Gastroesophageal sphincter (tissue), 4 donors: ENCODE measurements around the gene MB21D2. TPM values are rescaled to one million over a fixed set of nuclear protein-coding genes. Genes with fewer than 3 reads are reported as not detected.
A peak's percentile ranks its signal among the peaks of the same experiment; 100 is the strongest.

Experiments used
- ATAC-seq: fragments of 150-250 bp; one replicate; pipeline ENCODE4 v1.9.1; 2016; ENCODE audit warnings: mild to moderate bottlenecking, moderate library complexity
- H3K27ac ChIP-seq, 4 donors: fragments of 200-600 bp; sonication (generic) in 3 of 4; 1 replicate in 3 of 4; 2 replicates in 1 of 4; pipeline ENCODE4 v1.5.1; 2016 to 2019
- H3K27me3 ChIP-seq: fragments of 200-600 bp; sonication (generic); one replicate; pipeline ENCODE4 v1.5.1; 2019
- H3K36me3 ChIP-seq, 2 donors: fragments of 200-600 bp; sonication (generic); one replicate each; pipeline ENCODE4 v1.5.1; 2019; ENCODE audit warnings: control low read depth in 1 of 2
- H3K4me1 ChIP-seq, 3 donors: fragments of 200-600 bp; sonication (generic); 1 replicate in 2 of 3; 2 replicates in 1 of 3; pipeline ENCODE4 v1.5.1; 2016 to 2019; ENCODE audit warnings: control low read depth in 2 of 3
- H3K4me3 ChIP-seq, 2 donors: fragments of 200-600 bp; sonication (generic); one replicate each; pipeline ENCODE4 v1.5.1; 2019; ENCODE audit warnings: mild to moderate bottlenecking in 1 of 2, moderate library complexity in 1 of 2
- H3K9me3 ChIP-seq, 3 donors: fragments of 200-600 bp; sonication (generic); one replicate each; pipeline ENCODE4 v1.5.1; 2017 to 2019; ENCODE audit warnings: control low read depth in 2 of 3
- CTCF ChIP-seq, 4 experiments: fragments of 200-600 bp in 2 of 4; fragments of 450-650 bp in 2 of 4; sonication (generic) in 1 of 4; IDR thresholded peaks; one replicate each; pipeline ENCODE4 v1.5.1; 2017 to 2019; ENCODE audit warnings: antibody characterized with exemption in 4 of 4, mild to moderate bottlenecking in 2 of 4, moderate library complexity in 2 of 4
- EP300 ChIP-seq: sonication (generic); formaldehyde crosslinking; IDR thresholded peaks from one replicate; pipeline ENCODE4 v1.6.1; 2017; ENCODE audit warnings: antibody characterized with exemption, mild to moderate bottlenecking
- POLR2A ChIP-seq, 2 donors: fragments of 450-650 bp; IDR thresholded peaks; one replicate each; pipeline ENCODE4 v1.6.1; 2017; ENCODE audit warnings: antibody characterized with exemption in 2 of 2, mild to moderate bottlenecking in 2 of 2, moderate library complexity in 1 of 2
- POLR2AphosphoS5 ChIP-seq: sonication (generic); formaldehyde crosslinking; IDR thresholded peaks from one replicate; pipeline ENCODE4 v1.6.1; 2017; ENCODE audit warnings: antibody characterized with exemption
- whole genome bisulfite sequencing, 2 donors: methylation state at CpG; one replicate each; pipeline ENCODE4 v1.1.5; 2018; ENCODE audit warnings: low coverage in 1 of 2; 5-methylcytosine and 5-hydroxymethylcytosine counted together
- total RNA-seq, 4 donors: library from RNA; depleted of rRNA; stranded (reverse); fragments of >200 nt; gene quantifications; one replicate each; pipeline ENCODE4 v1.1.0, GENCODE V29; 2016

Gene MB21D2
- total RNA-seq, 4 donors from 2014 or later, result 7.0 to 11.5 (median 9.3) TPM

GRCh38 chr3:192880313-192880712 lies 37.3 kb downstream of the MB21D2 start:
- 79% methylated on average over 5 of the region's 6 CpGs; no CpG with 5 or more reads in 1 of the 2 donors for WGBS, 2 donors
- Histone ChIP-seq H3K9me3 (no peaks in the 10 kb centered on the region), H3K4me1 (peaks cover 0 to 6% (median 5%) of the 10 kb centered on the region in 3 donors), H3K36me3 (no peaks in the 10 kb centered on the region), H3K27me3 (no peaks in the 10 kb centered on the region), H3K4me3 (no peak overlapping the region), H3K27ac (no peak overlapping the region)
- TF ChIP-seq POLR2AphosphoS5 (no peak), CTCF (IDR thresholded peaks at IDR 0.05) (no peak), POLR2A (IDR thresholded peaks at IDR 0.05) (no peak), EP300 (no peak)
- no peak for ATAC-seq

- WGBS, 2 donors, result 50 to 67% methylated on average over 2 to 3 of the region's 8 CpGs
Measured at GRCh38 chr3:192879346-192880031, 38.2 kb downstream of the MB21D2 start.

GRCh38 chr3:192875971-192876565 lies 41.6 kb downstream of the MB21D2 start:
- Histone ChIP-seq H3K4me1 (peaks cover 0 to 5% (median 0%) of the 10 kb centered on the region in 3 donors), H3K9me3 (no peaks in the 10 kb centered on the region), H3K4me3 (no peak overlapping the region), H3K36me3 (no peaks in the 10 kb centered on the region), H3K27ac (no peak overlapping the region), H3K27me3 (no peaks in the 10 kb centered on the region)
- 72 to 84% methylated on average over 3 of the region's 3 CpGs for WGBS, 2 donors
- no peak for ATAC-seq
- TF ChIP-seq EP300, result no peak
- TF ChIP-seq POLR2AphosphoS5, result no peak
- no peak for TF ChIP-seq POLR2A (IDR thresholded peaks at IDR 0.05)
- no peak for TF ChIP-seq CTCF (IDR thresholded peaks at IDR 0.05)

More at GRCh38 chr3:192879346-192880031, 38.2 kb downstream of the MB21D2 start:
- Histone ChIP-seq H3K27ac (peak overlapping the region in 1 of 4 donors; percentile 16), H3K4me3 (no peak overlapping the region), H3K36me3 (no peaks in the 10 kb centered on the region), H3K27me3 (no peaks in the 10 kb centered on the region), H3K9me3 (no peaks in the 10 kb centered on the region), H3K4me1 (peaks cover 0 to 6% (median 5%) of the 10 kb centered on the region in 3 donors)
- TF ChIP-seq EP300, result no peak
- no peak for TF ChIP-seq POLR2A (IDR thresholded peaks at IDR 0.05)
- TF ChIP-seq POLR2AphosphoS5, result no peak
- TF ChIP-seq CTCF (IDR thresholded peaks at IDR 0.05), result no peak
- ATAC-seq, result peak; percentile 73

- Histone ChIP-seq H3K4me1 (peaks cover 0 to 32% (median 9%) of the 10 kb centered on the region in 3 donors), H3K36me3 (no peaks in the 10 kb centered on the region), H3K9me3 (no peaks in the 10 kb centered on the region), H3K27me3 (no peaks in the 10 kb centered on the region), H3K27ac (no peak overlapping the region), H3K4me3 (no peak overlapping the region)
- WGBS, 2 donors, result 58 to 87% methylated on average over 2 to 5 of the region's 5 CpGs
- TF ChIP-seq EP300 (no peak), CTCF (IDR thresholded peaks at IDR 0.05) (no peak), POLR2AphosphoS5 (no peak), POLR2A (IDR thresholded peaks at IDR 0.05) (no peak)
- no peak for ATAC-seq
Measured at GRCh38 chr3:192870822-192871221, 46.8 kb downstream of the MB21D2 start.
